Fibroblast of gingiva (primary cell): ENCODE results near the gene NOX3.
"Not testable (repeated sequence)": the region's sequence is repeated elsewhere in the genome, so short reads cannot be mapped to it uniquely, and the experiment has no call there.

Source experiments
- DNase-seq: peaks from one replicate; pipeline ENCODE4 v3.0.0-alpha.2; 2011; ENCODE audit warnings: low read depth

Gene NOX3

GRCh38 chr6:155371230-155371629, 84.4 kb downstream of the NOX3 start:
- no peak for DNase-seq

GRCh38 chr6:155366325-155366724, 89.3 kb downstream of the NOX3 start:
- no peak for DNase-seq

- DNase-seq = no peak
Measured at GRCh38 chr6:155364844-155365437, 90.7 kb downstream of the NOX3 start.

DNA sequence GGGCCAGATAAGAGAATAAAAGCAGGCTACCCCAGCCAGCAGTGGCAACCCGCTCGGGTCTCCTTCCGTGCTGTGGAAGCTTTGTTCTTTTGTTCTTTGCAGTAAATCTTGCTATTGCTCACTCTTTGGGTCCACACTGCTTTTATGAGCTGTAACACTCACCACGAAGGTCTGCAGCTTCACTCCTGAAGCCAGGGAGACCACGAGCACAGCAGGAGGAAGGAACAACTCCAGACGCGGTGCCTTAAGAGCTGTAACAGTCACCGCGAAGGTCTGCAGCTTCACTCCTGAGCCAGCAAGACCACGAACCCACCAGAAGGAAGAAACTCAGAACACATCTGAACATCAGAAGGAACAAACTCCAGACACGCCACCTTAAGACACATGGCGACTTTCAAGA, 91.6 kb downstream of the NOX3 start:
- DNase-seq = not testable (repeated sequence)

GRCh38 chr6:155362968-155363632, 92.5 kb downstream of the NOX3 start:
- DNase-seq = not testable (repeated sequence)

- DNase-seq = no peak
Measured at GRCh38 chr6:155354167-155354566, 101.5 kb downstream of the NOX3 start.

GRCh38 chr6:155352811-155353210, 102.8 kb downstream of the NOX3 start:
- DNase-seq = peak; percentile 76

- DNase-seq = no peak
Measured at GRCh38 chr6:155352130-155352420, 103.6 kb downstream of the NOX3 start.

DNA sequence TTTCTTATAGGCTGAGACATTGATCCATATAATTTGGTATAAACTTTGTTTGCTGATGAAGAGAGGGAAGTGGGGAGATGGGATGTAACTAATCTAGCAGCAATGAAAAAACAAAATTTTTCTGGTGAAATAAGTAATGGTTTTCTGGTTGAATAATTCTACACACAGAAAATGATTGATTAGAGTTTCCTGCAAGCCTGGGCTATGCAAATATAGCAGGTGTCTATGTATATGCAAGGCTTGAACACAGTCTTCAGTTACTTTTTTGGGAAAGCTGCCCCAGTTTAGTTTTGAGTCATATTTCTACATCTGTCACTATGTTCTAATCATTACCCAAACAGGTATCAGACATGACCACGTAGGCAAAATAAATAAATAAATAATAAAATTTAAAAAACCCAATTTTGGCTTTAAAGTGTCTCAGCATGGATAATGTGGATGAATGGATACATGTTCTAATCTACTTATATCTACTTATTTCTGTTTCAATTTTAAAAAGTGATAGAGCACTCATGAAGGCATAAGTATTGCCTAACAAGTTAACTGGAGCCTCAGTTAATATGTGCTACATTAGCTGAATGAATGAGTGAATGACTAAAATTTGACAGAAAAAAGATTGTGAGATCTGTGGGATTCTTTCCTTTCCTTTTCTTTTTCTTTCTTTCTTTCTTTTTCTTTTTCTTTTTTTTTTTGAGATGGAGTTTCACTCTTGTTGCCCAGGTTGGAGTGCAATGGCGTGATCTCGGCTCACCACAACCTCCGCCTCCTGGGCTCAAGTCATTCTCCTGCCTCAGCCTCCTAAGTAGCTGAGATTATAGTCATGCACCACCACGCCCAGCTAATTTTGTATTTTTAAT, 104.1 kb downstream of the NOX3 start:
- no peak for DNase-seq

DNA sequence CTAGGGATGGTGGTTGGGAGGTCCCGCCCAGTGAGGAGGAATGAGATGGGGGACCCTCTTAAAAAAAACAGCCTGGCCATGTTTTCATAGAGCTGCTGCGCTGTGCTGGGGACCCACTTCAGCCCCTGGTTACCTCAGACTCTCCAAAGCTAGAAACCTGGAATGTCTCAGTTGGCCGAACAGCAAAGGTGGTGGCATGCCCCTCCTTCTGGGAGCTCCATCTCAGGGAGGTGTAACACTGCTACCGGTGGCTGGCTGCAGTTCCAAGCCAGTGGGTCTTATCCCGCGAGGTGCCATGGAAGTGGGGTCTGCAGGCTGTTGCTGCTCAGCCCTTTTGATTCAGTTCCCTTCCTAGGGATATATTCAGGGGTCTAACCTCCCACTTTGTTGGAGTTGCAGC, 105.7 kb downstream of the NOX3 start:
- no peak for DNase-seq

DNA sequence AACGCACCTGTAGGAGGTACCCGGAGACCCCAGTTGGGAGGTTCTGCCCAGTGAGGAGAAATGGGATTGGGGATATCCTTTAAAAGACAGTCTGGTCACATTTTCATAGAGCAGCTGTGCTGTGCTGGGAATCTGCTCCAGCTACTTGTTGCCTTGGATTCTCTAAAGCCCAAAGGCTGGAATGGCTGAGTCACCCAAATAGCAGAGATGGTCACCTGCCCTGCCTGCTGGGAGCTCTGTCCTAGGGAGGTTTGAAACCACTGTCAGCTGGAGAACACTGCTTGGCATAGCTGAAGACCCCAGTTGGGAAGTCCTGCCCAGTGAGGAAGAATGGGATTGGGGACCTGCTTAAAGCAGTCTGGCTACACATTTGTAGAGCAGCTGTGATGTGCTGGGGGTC, 106.5 kb downstream of the NOX3 start:
- DNase-seq = no peak

DNA sequence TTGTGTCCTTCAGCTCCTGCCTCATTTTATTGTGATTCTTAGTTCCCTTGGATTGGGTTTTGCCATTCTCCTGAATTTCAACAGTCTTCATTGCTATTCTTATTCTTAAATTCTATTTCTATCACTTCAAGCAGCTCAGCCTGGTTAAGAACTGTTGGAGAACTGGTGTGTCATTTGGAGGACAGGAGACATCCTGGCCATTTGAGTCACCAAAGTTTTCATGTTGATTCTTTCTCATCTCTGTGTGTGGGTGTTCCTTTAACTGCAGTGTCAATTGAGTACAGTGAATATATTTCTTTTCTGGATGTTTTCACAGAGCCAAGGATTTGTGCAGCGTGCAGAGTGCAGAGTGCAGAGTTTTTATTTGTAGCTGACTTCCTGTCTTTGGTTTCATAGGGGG, 107.8 kb downstream of the NOX3 start:
- DNase-seq = no peak

DNA sequence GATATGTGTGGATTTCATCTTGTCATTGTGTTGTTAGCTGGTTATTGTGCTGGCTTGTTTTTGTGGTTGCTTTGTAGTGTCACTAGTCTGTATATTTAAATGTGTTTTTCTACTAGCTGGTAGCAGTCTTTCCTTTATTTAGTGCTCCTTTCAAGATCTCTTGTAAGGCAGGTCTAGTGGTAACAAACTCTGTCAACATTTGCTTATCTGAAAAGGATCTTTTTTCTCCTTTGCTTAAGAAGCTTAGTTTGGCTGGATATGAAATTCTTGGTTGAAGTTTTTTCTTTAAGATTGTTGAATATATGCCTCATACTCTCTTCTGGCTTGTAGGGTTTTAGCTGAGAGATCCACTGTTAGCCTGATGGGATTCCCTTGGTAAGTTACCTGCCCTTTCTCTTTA, 108.7 kb downstream of the NOX3 start:
- no peak for DNase-seq
